Measurements from ENCODE around the gene MAP4K5.
"Not testable (repeated sequence)": the region's sequence is repeated elsewhere in the genome, so short reads cannot be mapped to it uniquely, and the experiment has no call there.

The MAP4K5 gene

GRCh38 chr14:50532502-50533240 is at the start of gene MAP4K5:
Gene MAP4K5, minus strand, starts transcription at chr14:50532569. Its CDS starts 520 bp downstream, at chr14:50532049.
- DNase-seq, result peak; percentile 87

GRCh38 chr14:50578433-50578832 is 46.1 kb upstream of the MAP4K5 start:
- DNase-seq, result no peak

- no peak for DNase-seq
Observed at GRCh38 chr14:50577982-50578381, 45.6 kb upstream of the MAP4K5 start.

GRCh38 chr14:50575769-50576168 is 43.4 kb upstream of the MAP4K5 start:
- no peak for DNase-seq

GRCh38 chr14:50573862-50574261 is 41.5 kb upstream of the MAP4K5 start:
- no peak for DNase-seq

- no peak for DNase-seq
Observed at GRCh38 chr14:50569714-50570274, 37.4 kb upstream of the MAP4K5 start.

- DNase-seq, result no peak
Observed at GRCh38 chr14:50562841-50563240, 30.5 kb upstream of the MAP4K5 start.

GRCh38 chr14:50560931-50561285 is 28.5 kb upstream of the MAP4K5 start:
- DNase-seq, result peak; percentile 63

- peak; percentile 58 for DNase-seq
Observed at GRCh38 chr14:50559990-50560930, 27.9 kb upstream of the MAP4K5 start, which contains the start of gene ATL1. Gene ATL1, plus strand, starts transcription at chr14:50560145. Its CDS starts 121 bp downstream, at chr14:50560266.

- not testable (repeated sequence) for DNase-seq
Observed at GRCh38 chr14:50552796-50553195, 20.4 kb upstream of the MAP4K5 start.

GRCh38 chr14:50551877-50552276 is 19.5 kb upstream of the MAP4K5 start:
- DNase-seq, result no peak

GRCh38 chr14:50550294-50550693 is 17.9 kb upstream of the MAP4K5 start:
- no peak for DNase-seq

GRCh38 chr14:50545618-50546017 is 13.2 kb upstream of the MAP4K5 start:
- no peak for DNase-seq

- DNase-seq, result no peak
Observed at GRCh38 chr14:50544911-50545310, 12.5 kb upstream of the MAP4K5 start.

- peak; percentile 89 for DNase-seq
Observed at GRCh38 chr14:50542941-50543418, 10.6 kb upstream of the MAP4K5 start.

- no peak for DNase-seq
Observed at GRCh38 chr14:50541159-50541567, 8.8 kb upstream of the MAP4K5 start.

GRCh38 chr14:50539051-50539450 is 6.7 kb upstream of the MAP4K5 start:
- no peak for DNase-seq

GRCh38 chr14:50538034-50538433 is 5.7 kb upstream of the MAP4K5 start:
- DNase-seq, result not testable (repeated sequence)

- no peak for DNase-seq
Observed at GRCh38 chr14:50534997-50535396, 2.6 kb upstream of the MAP4K5 start.

- no peak for DNase-seq
Observed at GRCh38 chr14:50534416-50534815, 2.0 kb upstream of the MAP4K5 start.

- DNase-seq, result no peak
Observed at GRCh38 chr14:50533806-50534205, 1.4 kb upstream of the MAP4K5 start.

GRCh38 chr14:50533241-50533705 is 904 bp upstream of the MAP4K5 start:
- DNase-seq, result no peak
